ENCODE data around the gene MOV10L1. TPM values are rescaled to one million over a fixed set of nuclear protein-coding genes. Genes with fewer than 3 reads are reported as not detected.
"Not testable (repeated sequence)": the region's sequence is repeated elsewhere in the genome, so short reads cannot be mapped to it uniquely, and the experiment has no call there.

The MOV10L1 gene
- total and polyA plus RNA-seq, 9 of the 15 experiments (the other 6 are each of a cell fraction or from before 2014, with no cell fraction given) = 0.06 to 0.43 (median 0.15) TPM

GRCh38 chr22:50168490-50169180, 78.8 kb downstream of the MOV10L1 start:
- 0% methylated on average over 4 of the region's 5 CpGs for WGBS (ENCODE audit: insufficient coverage, low coverage, missing lambda C conversion rate)
- in situ Hi-C loops (cut with MboI) = not testable (repeated sequence)

More at GRCh38 chr22:50168490-50169180, 78.8 kb downstream of the MOV10L1 start:
- CTCF ChIA-PET (ENCODE audit: low intra/inter-chr PET ratio); POLR2A ChIA-PET; H4K20me1 ChIP-seq (replicated peaks; ENCODE audit: control insufficient read depth, insufficient read depth, low read length); BruUV-seq (replicated peaks); H3K9ac ChIP-seq (ENCODE audit: insufficient read depth in 1 of 2, low read depth in 2 of 2, low read length in 2 of 2); H3K27ac ChIP-seq (ENCODE audit: extremely low read depth, low read depth, low read length); DNase-seq (ENCODE audit: extremely low read depth in 1 of 4, low spot score in 3 of 4); H3K9me3 ChIP-seq (replicated peaks; ENCODE audit: control insufficient read depth, insufficient read depth, low read depth, low read length); intact Hi-C loops (cut with micrococcal nuclease); H3K79me2 ChIP-seq (ENCODE audit: control insufficient read depth, insufficient read depth, low read length); H3K27me3 ChIP-seq (ENCODE audit: control insufficient read depth in 2 of 2, insufficient read depth in 2 of 2, low read length in 2 of 2); H3K4me3 ChIP-seq; ATAC-seq; H2AFZ ChIP-seq (ENCODE audit: low read depth, low read length); H3K36me3 ChIP-seq (ENCODE audit: control insufficient read depth, insufficient read depth, low read length); H3K9me1 ChIP-seq (ENCODE audit: control insufficient read depth, insufficient read depth, low read length); FAIRE-seq; H3K4me2 ChIP-seq (ENCODE audit: insufficient read depth, low read length); TF ChIP-seq PBX2 (CRISPR knock-in tag; IDR thresholded peaks at IDR 0.05; ENCODE audit: low read depth); NR2C2 (CRISPR knock-in tag; IDR thresholded peaks at IDR 0.05): not testable (repeated sequence)
- peaks cover 10 to 35% of the 10 kb centered on the region in 2 experiments; a peak in 4 of 5 replicates for H3K4me1 ChIP-seq (replicated peaks in 1 of 2; ENCODE audit: control insufficient read depth in 2 of 2, insufficient read depth in 2 of 2, low read length in 2 of 2)
- TF ChIP-seq CBFA2T3 (IDR thresholded peaks at IDR 0.05) (peak; percentile 66), NRF1 (conservative IDR thresholded peaks at IDR 0.05 in 1 of 2, IDR thresholded peaks at IDR 0.05 in 1 of 2) (0 out of 4 replicates have a peak, but pooled peaks of 1 of the 2 experiments have one; percentile 12), KDM1A (IDR thresholded peaks at IDR 0.05) (0 out of 4 replicates have a peak, but pooled peaks of 1 of the 2 experiments have one; percentile 30), HDAC1 (IDR thresholded peaks at IDR 0.05) (0 out of 4 replicates have a peak, but pooled peaks of 1 of the 2 experiments have one; percentile 20), PBX2 (tag; conservative IDR thresholded peaks at IDR 0.05; ENCODE audit: low read depth) (peak; percentile 23; the same call in 1 of the 2 replicates), NCOA1 (IDR thresholded peaks at IDR 0.05; ENCODE audit: low read depth) (0 out of 2 replicates have a peak, but pooled peaks have one; percentile 41), NR2C2 (tag; IDR thresholded peaks at IDR 0.05) (peak; percentile 65), DPF2 (IDR thresholded peaks at IDR 0.05) (0 out of 2 replicates have a peak, but pooled peaks have one; percentile 47), NCOR1 (IDR thresholded peaks at IDR 0.05) (peak; percentile 51; the same call in 1 of the 2 replicates), TAL1 (IDR thresholded peaks at IDR 0.05) (peak; percentile 31; the same call in 1 of the 2 replicates), ARID1B (IDR thresholded peaks at IDR 0.05) (peak; percentile 55), SMARCE1 (IDR thresholded peaks at IDR 0.05) (0 out of 2 replicates have a peak, but pooled peaks have one; percentile 25), HMBOX1 (IDR thresholded peaks at IDR 0.05) (peak; percentile 90), CBFA2T2 (conservative IDR thresholded peaks at IDR 0.05) (peak; percentile 38; the same call in 1 of the 2 replicates), FOSL1 (tag; conservative IDR thresholded peaks at IDR 0.05) (0 out of 2 replicates have a peak, but pooled peaks have one; percentile 24)

Data from K562 (cell line).